22Rv1 (cell line): Measurements from ENCODE around the gene CHST1.

Experiments used
- ZFX ChIP-seq: fragments of 450-650 bp; IDR thresholded peaks from 2 replicates; pipeline ENCODE4 v1.6.1; 2017; ENCODE audit warnings: antibody characterized with exemption, borderline replicate concordance
- TF ChIP-seq, protein P1 (sequence below): fragments of 450-650 bp; IDR thresholded peaks from 2 replicates; pipeline ENCODE4 v1.5.1; 2017; ENCODE audit warnings: mild to moderate bottlenecking

GRCh38 chr11:45702511-45702910, 37.1 kb upstream of the CHST1 start:
- TF ChIP-seq, protein P1, sequence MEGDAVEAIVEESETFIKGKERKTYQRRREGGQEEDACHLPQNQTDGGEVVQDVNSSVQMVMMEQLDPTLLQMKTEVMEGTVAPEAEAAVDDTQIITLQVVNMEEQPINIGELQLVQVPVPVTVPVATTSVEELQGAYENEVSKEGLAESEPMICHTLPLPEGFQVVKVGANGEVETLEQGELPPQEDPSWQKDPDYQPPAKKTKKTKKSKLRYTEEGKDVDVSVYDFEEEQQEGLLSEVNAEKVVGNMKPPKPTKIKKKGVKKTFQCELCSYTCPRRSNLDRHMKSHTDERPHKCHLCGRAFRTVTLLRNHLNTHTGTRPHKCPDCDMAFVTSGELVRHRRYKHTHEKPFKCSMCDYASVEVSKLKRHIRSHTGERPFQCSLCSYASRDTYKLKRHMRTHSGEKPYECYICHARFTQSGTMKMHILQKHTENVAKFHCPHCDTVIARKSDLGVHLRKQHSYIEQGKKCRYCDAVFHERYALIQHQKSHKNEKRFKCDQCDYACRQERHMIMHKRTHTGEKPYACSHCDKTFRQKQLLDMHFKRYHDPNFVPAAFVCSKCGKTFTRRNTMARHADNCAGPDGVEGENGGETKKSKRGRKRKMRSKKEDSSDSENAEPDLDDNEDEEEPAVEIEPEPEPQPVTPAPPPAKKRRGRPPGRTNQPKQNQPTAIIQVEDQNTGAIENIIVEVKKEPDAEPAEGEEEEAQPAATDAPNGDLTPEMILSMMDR: no peak
- no peak for TF ChIP-seq ZFX
